Mesothelial cell of epicardium (in vitro differentiated cells): ENCODE measurements around the gene CLDND1. TPM values are rescaled to one million over a fixed set of nuclear protein-coding genes. Genes with fewer than 3 reads are reported as not detected.

ENCODE experiments used
- DNase-seq, 2 experiments: peaks; one replicate each; pipeline ENCODE4 v3.0.0; 2021; ENCODE audit warnings: low spot score in 2 of 2; ENCODE audit not compliant: unreplicated experiment in 2 of 2
- H3K27ac Mint-ChIP-seq: 2 replicates; pipeline ENCODE4 v1.8.0; 2021; ENCODE audit warnings: mixed read lengths
- H3K27me3 Mint-ChIP-seq: 2 replicates; pipeline ENCODE4 v1.8.0; 2021; ENCODE audit warnings: low read depth, mixed read lengths
- H3K36me3 Mint-ChIP-seq: 2 replicates; pipeline ENCODE4 v1.8.0; 2021; ENCODE audit warnings: mixed read lengths
- H3K4me1 Mint-ChIP-seq: 2 replicates; pipeline ENCODE4 v1.8.0; 2021; ENCODE audit warnings: mixed read lengths
- H3K4me3 Mint-ChIP-seq: 2 replicates; pipeline ENCODE4 v1.8.0; 2021; ENCODE audit warnings: mild to moderate bottlenecking, moderate library complexity, mixed read lengths
- H3K9me3 Mint-ChIP-seq: 2 replicates; pipeline ENCODE4 v1.8.0; 2021; ENCODE audit warnings: mixed read lengths
- total RNA-seq: library from RNA; stranded (reverse); gene quantifications from 3 replicates; pipeline ENCODE4 v1.2.1, GENCODE V29; 2021
- TF ChIP-seq, protein P1 (sequence below): fragments of 200-600 bp; sonication (generic); IDR thresholded peaks from one replicate; pipeline ENCODE4 v1.5.0; 2021; ENCODE audit warnings: antibody characterized with exemption; ENCODE audit not compliant: unreplicated experiment

CLDND1 gene
- total RNA-seq, 1 donor from 2014 or later = 89.0 TPM

DNA sequence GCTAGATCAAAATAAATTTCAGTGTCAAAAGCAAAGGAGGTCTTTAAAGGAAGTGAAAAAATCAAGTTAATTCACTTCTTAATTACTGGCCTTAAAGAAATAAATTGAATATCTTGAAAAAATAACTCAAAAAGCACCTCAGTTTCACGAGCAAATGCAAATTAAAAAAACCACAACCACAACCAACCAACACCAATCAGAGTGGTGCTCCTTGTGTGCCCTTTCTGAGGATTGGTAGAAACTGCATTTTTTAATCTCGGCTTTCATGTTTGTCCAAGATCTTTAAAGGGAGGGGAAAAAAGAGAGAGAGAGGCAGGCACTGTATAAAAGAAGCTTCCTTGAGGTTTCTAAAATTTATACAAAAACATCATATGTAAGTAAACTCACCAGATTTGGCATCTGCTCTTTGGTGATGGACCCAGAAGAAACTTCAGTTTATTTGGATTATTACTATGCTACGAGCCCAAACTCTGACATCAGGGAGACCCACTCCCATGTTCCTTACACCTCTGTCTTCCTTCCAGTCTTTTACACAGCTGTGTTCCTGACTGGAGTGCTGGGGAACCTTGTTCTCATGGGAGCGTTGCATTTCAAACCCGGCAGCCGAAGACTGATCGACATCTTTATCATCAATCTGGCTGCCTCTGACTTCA lies 9.0 kb upstream of the CLDND1 start, which contains the start of gene GPR15:
TSS of gene GPR15 (plus strand) at position 357 of the 653 bp plus-strand sequence. CDS start at position 413, 56 bp downstream.
- H3K4me1 Mint-ChIP-seq = no peaks in the 10 kb centered on the region
- no peak within 1 kb of the TSS for H3K4me3 Mint-ChIP-seq
- TF ChIP-seq, protein P1, sequence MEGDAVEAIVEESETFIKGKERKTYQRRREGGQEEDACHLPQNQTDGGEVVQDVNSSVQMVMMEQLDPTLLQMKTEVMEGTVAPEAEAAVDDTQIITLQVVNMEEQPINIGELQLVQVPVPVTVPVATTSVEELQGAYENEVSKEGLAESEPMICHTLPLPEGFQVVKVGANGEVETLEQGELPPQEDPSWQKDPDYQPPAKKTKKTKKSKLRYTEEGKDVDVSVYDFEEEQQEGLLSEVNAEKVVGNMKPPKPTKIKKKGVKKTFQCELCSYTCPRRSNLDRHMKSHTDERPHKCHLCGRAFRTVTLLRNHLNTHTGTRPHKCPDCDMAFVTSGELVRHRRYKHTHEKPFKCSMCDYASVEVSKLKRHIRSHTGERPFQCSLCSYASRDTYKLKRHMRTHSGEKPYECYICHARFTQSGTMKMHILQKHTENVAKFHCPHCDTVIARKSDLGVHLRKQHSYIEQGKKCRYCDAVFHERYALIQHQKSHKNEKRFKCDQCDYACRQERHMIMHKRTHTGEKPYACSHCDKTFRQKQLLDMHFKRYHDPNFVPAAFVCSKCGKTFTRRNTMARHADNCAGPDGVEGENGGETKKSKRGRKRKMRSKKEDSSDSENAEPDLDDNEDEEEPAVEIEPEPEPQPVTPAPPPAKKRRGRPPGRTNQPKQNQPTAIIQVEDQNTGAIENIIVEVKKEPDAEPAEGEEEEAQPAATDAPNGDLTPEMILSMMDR = no peak
- H3K36me3 Mint-ChIP-seq = no peaks in the 10 kb centered on the region
- no peaks in the 10 kb centered on the region for H3K9me3 Mint-ChIP-seq
- H3K27me3 Mint-ChIP-seq = peaks cover 8% of the 10 kb centered on the region
- no peak for DNase-seq
- no peak within 1 kb of the TSS for H3K27ac Mint-ChIP-seq

DNA sequence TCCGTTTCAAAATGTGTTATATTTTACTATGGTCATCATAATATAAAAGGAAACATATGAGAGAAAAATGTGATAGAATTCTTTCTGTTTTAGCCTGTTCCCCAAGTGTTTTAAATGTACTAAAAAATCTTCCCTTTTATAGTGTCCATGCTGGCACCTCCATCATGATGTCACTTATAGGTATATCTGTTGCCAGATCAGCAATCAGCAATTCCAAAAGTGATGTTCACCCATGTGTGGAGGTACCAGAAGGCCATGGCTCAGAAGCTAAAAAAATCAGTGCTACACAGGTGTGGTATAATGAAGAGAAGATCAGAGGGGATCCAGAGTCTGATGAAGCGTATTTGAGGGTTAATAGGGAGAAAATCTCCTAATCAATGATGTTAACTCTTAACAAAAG lies 8.0 kb upstream of the CLDND1 start:
- H3K36me3 Mint-ChIP-seq = no peaks in the 10 kb centered on the region
- TF ChIP-seq, protein P1 = no peak
- H3K4me1 Mint-ChIP-seq = no peaks in the 10 kb centered on the region
- no peaks in the 10 kb centered on the region for H3K9me3 Mint-ChIP-seq
- H3K27me3 Mint-ChIP-seq = peaks cover 8% of the 10 kb centered on the region
- H3K27ac Mint-ChIP-seq = no peak overlapping the region
- H3K4me3 Mint-ChIP-seq = no peak overlapping the region
- no peak for DNase-seq

DNA sequence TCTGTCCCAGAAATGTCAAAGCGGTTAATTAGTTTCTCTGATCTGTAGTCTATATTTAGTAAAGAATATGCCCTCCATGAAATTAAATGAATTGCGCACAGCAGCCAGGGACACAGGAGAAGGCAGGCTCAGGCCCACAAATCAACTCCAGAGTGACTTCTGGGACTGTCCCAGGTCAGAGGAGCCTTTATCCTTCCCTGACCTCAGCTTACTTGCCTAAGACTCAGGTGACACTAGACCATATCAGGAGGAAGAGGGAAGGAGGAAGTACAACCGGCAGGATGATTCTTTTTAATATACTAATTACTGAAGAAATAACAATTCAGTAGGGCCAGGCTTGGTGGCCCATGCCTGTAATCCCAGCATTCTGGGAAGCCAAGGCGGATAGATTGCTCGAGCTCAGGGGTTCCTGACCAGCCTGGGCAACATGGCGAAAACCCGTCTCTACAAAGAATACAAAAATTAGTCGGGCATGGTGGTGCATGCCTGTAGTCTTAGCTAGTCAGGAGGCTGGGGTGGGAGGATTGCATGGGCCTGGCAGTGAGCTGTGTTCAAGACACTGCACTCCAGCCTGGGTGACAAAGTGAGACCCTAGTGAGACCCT lies 7.3 kb upstream of the CLDND1 start:
- DNase-seq = no peak
- TF ChIP-seq, protein P1 = no peak
- Mint-ChIP-seq H3K36me3 (no peaks in the 10 kb centered on the region), H3K4me3 (no peak overlapping the region), H3K27me3 (peaks cover 9% of the 10 kb centered on the region), H3K27ac (no peak overlapping the region), H3K4me1 (no peaks in the 10 kb centered on the region), H3K9me3 (no peaks in the 10 kb centered on the region)

DNA sequence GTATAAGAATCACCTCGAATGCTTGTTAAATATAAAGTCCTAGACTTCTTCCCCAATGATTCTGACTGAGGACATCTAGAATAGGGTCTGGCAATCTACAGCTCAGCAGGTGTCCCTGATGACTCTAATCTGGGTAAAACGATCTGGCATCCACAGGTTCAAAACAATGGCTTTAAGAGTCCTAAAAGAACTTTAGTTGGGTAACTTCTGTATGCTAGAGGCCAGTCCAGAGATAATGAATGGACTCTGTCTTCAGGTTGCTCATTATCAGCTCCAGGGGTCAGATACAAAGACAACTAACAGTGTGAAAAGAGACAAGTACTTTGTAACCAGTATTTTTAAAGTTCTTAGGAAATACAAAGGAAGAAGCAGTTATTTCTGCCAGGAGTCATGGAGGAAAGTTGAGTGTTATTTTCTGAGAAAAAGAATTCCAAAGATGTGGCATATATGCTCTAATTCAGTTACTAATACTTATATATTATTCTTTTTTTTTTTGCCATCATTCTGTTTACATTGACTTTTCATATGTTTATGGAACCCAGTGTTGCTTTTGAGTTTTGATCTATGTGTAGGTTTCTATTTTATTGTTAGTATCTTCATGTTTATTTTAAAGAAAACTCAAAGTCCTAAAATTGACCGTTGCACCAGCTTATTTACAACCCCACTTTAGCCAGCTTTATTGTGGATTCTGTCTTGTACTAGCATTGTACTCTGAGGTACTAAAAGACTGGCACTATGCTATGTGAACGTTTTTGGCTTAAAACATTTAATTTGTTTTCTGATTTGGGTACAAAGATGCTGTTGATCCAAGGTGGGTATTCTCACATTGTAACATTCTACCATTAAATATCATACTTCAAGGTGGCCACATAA lies 6.0 kb upstream of the CLDND1 start:
- no peaks in the 10 kb centered on the region for H3K9me3 Mint-ChIP-seq
- H3K4me1 Mint-ChIP-seq = no peaks in the 10 kb centered on the region
- DNase-seq = no peak
- TF ChIP-seq, protein P1 = no peak
- no peaks in the 10 kb centered on the region for H3K36me3 Mint-ChIP-seq
- no peak overlapping the region for H3K4me3 Mint-ChIP-seq
- no peak overlapping the region for H3K27ac Mint-ChIP-seq
- H3K27me3 Mint-ChIP-seq = peaks cover 10% of the 10 kb centered on the region

DNA sequence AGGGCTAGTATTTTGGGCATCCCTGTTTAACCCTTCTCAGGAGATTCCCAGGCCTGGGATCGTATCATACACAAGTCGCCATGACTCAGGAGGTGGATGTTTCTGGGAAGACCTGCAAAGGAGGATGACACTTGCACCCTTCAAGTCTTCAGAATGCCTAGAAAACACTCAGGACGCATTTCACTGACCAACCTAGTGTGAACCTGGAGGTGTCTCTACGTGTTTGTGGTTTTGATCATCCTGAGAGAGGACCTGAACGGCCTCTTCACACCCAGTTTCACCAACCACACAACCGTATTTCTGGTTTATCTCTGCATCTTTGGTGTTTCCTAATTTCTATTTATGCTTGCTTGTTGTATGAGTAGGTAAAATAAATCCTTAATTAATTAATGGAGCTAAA lies 2.8 kb upstream of the CLDND1 start:
- no peak for DNase-seq
- Mint-ChIP-seq H3K27ac (no peak overlapping the region), H3K27me3 (peaks cover 2% of the 10 kb centered on the region), H3K36me3 (no peaks in the 10 kb centered on the region), H3K9me3 (no peaks in the 10 kb centered on the region), H3K4me1 (peaks cover 18% of the 10 kb centered on the region), H3K4me3 (no peak overlapping the region)
- TF ChIP-seq, protein P1 = no peak
